A673 (cell line): Measurements from ENCODE around the gene MBIP. TPM values are rescaled to one million over a fixed set of nuclear protein-coding genes. Genes with fewer than 3 reads are reported as not detected.

Source experiments
- BruUV-seq: library from RNA; stranded (reverse); fragments of 400-500 nt; replicated peaks from 2 replicates; lab custom pipeline; 2021; lab: Mats Ljungman, UMichigan
- CTCF ChIA-PET: fragments of 300-600 bp; sonication (Branson Sonifier 250); formaldehyde crosslinking; loops from one replicate; lab custom pipeline; 2022; ENCODE audit warnings: antibody characterized with exemption; lab: Charles Lee
- POLR2A ChIA-PET: fragments of 300-600 bp; sonication (Branson Sonifier 250); formaldehyde crosslinking; loops from one replicate; lab custom pipeline; 2022; ENCODE audit warnings: antibody characterized with exemption; ENCODE audit not compliant: low non-redundant PET; lab: Charles Lee
- DNase-seq: peaks from one replicate; pipeline ENCODE4 v3.0.0-alpha.2; 2015; ENCODE audit warnings: low spot score
- H3K27ac ChIP-seq: fragments of 200-600 bp; sonication (generic); 2 replicates; pipeline ENCODE4 v1.5.1; 2016; ENCODE audit warnings: mixed run types, low read depth, mild to moderate bottlenecking, mixed read lengths, antibody characterized with exemption, low read length; ENCODE audit not compliant: poor library complexity, severe bottlenecking
- H3K27me3 ChIP-seq: fragments of 200-600 bp; sonication (generic); replicated peaks from 2 replicates; pipeline ENCODE4 v1.6.1; 2017; ENCODE audit warnings: mixed run types, low read depth, mild to moderate bottlenecking, mixed read lengths, antibody characterized with exemption, low read length; ENCODE audit not compliant: insufficient read depth, poor library complexity
- H3K36me3 ChIP-seq: fragments of 200-600 bp; sonication (generic); 2 replicates; pipeline ENCODE4 v1.6.1; 2016; ENCODE audit warnings: mixed run types, mild to moderate bottlenecking, mixed read lengths, antibody characterized with exemption, low read length; ENCODE audit not compliant: insufficient read depth, poor library complexity, severe bottlenecking
- H3K4me1 ChIP-seq: fragments of 200-600 bp; sonication (generic); 2 replicates; pipeline ENCODE4 v1.6.1; 2017; ENCODE audit warnings: mixed run types, mild to moderate bottlenecking, mixed read lengths, antibody characterized with exemption, low read length; ENCODE audit not compliant: insufficient read depth, poor library complexity, severe bottlenecking
- H3K4me3 ChIP-seq: fragments of 200-600 bp; sonication (generic); 2 replicates; pipeline ENCODE4 v1.5.1; 2016; ENCODE audit warnings: low read depth, mixed run types, mild to moderate bottlenecking, mixed read lengths, low read length; ENCODE audit not compliant: poor library complexity, severe bottlenecking
- H3K9me3 ChIP-seq: fragments of 200-600 bp; sonication (generic); 2 replicates; pipeline ENCODE4 v1.6.1; 2016; ENCODE audit warnings: mixed run types, low read depth, mild to moderate bottlenecking, mixed read lengths, antibody characterized with exemption, low read length; ENCODE audit not compliant: poor library complexity, severe bottlenecking
- EZH2 ChIP-seq: fragments of 200-600 bp; sonication (generic); IDR thresholded peaks from 2 replicates; pipeline ENCODE4 v1.6.1; 2017; ENCODE audit warnings: borderline replicate concordance, low read depth, mild to moderate bottlenecking, mixed read lengths, antibody characterized with exemption, low read length; ENCODE audit not compliant: poor library complexity, severe bottlenecking
- intact Hi-C: fragments of 100-400 bp; cut with micrococcal nuclease; formaldehyde crosslinking; loops from one replicate; pipeline ENCODE4 v1.10.0; 2022; ENCODE audit not compliant: unreplicated experiment
- total RNA-seq: library from RNA; stranded (reverse); gene quantifications from 2 replicates; pipeline ENCODE4 v1.2.3, GENCODE V29; 2021
- TF ChIP-seq, protein P1 (sequence below): fragments of 300-800, 200-600 bp; sonication (generic); conservative IDR thresholded peaks from 2 replicates; pipeline ENCODE4 v1.5.1; 2017; ENCODE audit warnings: low read depth, mild to moderate bottlenecking, antibody characterized with exemption, low read length, moderate library complexity, mixed read lengths

MBIP gene
- total RNA-seq, 1 experiment from 2014 or later = 23.2 TPM

DNA sequence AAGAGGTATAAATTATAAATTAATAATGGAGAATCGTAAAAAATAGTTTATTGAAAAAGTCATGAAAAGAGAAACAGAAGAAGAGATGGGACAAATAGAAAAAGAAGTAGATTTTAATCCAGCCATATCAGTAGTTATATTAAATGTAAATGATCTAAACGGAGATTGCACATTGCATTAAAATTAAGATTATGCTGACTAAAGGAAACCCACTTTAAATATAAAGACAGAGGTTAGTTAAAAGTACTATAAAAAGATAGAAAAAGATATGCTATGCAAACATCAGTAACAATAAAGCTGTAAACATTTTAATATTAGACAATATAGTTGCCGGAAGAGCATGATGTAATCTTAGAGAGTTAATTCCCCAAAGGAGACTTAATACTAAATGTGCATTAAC lies 5.4 kb upstream of the MBIP start:
- H3K4me1 ChIP-seq = no peaks in the 10 kb centered on the region
- intact Hi-C loops = no loop called here
- H3K36me3 ChIP-seq = no peaks in the 10 kb centered on the region
- no peak overlapping the region for H3K27ac ChIP-seq
- CTCF ChIA-PET = no interaction called here
- no peaks in the 10 kb centered on the region for H3K9me3 ChIP-seq
- BruUV-seq = no TSS peak
- TF ChIP-seq EZH2 = no peak
- TF ChIP-seq, protein P1, sequence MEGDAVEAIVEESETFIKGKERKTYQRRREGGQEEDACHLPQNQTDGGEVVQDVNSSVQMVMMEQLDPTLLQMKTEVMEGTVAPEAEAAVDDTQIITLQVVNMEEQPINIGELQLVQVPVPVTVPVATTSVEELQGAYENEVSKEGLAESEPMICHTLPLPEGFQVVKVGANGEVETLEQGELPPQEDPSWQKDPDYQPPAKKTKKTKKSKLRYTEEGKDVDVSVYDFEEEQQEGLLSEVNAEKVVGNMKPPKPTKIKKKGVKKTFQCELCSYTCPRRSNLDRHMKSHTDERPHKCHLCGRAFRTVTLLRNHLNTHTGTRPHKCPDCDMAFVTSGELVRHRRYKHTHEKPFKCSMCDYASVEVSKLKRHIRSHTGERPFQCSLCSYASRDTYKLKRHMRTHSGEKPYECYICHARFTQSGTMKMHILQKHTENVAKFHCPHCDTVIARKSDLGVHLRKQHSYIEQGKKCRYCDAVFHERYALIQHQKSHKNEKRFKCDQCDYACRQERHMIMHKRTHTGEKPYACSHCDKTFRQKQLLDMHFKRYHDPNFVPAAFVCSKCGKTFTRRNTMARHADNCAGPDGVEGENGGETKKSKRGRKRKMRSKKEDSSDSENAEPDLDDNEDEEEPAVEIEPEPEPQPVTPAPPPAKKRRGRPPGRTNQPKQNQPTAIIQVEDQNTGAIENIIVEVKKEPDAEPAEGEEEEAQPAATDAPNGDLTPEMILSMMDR = no peak
- no peak for DNase-seq
- H3K27me3 ChIP-seq = peaks cover 81% of the 10 kb centered on the region
- POLR2A ChIA-PET = no interaction called here
- no peak overlapping the region for H3K4me3 ChIP-seq

DNA sequence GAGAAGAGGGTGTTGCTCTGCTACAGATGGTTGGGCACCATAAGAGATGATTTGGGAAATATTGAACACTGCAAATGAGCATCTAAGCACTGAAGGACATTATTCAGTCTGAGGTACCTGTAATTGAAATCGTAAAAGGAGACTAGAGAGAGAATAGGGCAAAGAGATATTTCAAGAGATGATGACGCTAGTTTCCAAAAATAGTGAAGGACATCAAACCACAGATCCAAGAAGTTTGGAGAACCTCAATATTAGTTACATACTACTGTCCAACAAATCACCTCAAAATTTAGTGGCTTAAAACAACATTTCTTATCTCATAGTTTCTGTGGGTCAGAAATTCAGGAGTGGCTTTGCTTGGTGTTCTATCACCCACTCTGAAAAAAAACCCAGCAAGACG lies 4.5 kb upstream of the MBIP start:
- no TSS peak for BruUV-seq
- no peaks in the 10 kb centered on the region for H3K4me1 ChIP-seq
- no peak overlapping the region for H3K4me3 ChIP-seq
- intact Hi-C loops = no loop called here
- H3K9me3 ChIP-seq = no peaks in the 10 kb centered on the region
- no peaks in the 10 kb centered on the region for H3K36me3 ChIP-seq
- POLR2A ChIA-PET = no interaction called here
- CTCF ChIA-PET = no interaction called here
- TF ChIP-seq, protein P1 = no peak
- TF ChIP-seq EZH2 = no peak
- no peak overlapping the region for H3K27ac ChIP-seq
- no peak for DNase-seq
- peaks cover 71% of the 10 kb centered on the region for H3K27me3 ChIP-seq

DNA sequence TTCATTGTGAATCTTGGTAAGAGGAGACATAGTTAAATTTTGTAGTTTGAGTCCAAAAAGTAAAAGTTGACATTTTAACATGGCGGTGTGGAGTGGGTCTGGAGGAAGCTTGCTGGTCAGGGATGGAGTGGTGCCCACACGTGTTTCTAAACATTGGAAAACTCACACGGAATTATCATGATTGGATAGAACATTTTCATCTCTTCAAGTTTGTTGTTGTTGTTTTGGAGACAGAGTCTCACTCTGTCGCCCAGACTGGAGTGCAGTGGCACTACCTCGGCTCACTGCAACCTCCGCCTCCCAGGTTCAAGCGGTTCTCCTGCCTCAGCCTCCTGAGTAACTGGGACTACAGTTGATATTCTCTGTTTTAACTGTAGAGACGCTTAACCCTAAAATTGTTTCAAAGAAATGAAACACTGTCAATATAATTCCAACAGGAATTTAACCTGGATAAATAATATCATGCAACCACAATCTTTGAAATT lies 502 bp upstream of the MBIP start:
- Histone ChIP-seq H3K27me3 (peaks cover 42% of the 10 kb centered on the region), H3K36me3 (no peaks in the 10 kb centered on the region), H3K4me3 (peak overlapping the region; percentile 99), H3K27ac (no peak overlapping the region), H3K4me1 (peaks cover 21% of the 10 kb centered on the region), H3K9me3 (no peaks in the 10 kb centered on the region)
- DNase-seq = no peak
- no TSS peak for BruUV-seq
- ChIA-PET POLR2A (no interaction called here), CTCF (interaction anchor here (1.3 kb wide), 1 partner anchor 252 kb away, joined by 3 read pairs; no protein-coding TSS in a partner anchor)
- intact Hi-C loops = no loop called here
- TF ChIP-seq EZH2 = no peak
- TF ChIP-seq, protein P1 = no peak
